Ishikawa (cell line): Measurements from ENCODE around the gene ZNF185.

Source experiments
- CEBPB ChIP-seq: IDR thresholded peaks from 2 replicates; pipeline ENCODE4 v1.6.1; 2012
- CREB1 ChIP-seq: IDR thresholded peaks from 2 replicates; pipeline ENCODE4 v1.6.1; 2012; ENCODE audit warnings: low read depth
- EGR1 ChIP-seq: IDR thresholded peaks from 2 replicates; pipeline ENCODE4 v1.6.1; 2012
- EP300 ChIP-seq: IDR thresholded peaks from 2 replicates; pipeline ENCODE4 v1.6.1; 2012; ENCODE audit warnings: borderline replicate concordance
- FOXM1 ChIP-seq: IDR thresholded peaks from 2 replicates; pipeline ENCODE4 v1.6.1; 2012; ENCODE audit warnings: low read depth, borderline replicate concordance
- NFIC ChIP-seq: IDR thresholded peaks from 2 replicates; pipeline ENCODE4 v1.6.1; 2012
- RAD21 ChIP-seq: IDR thresholded peaks from 2 replicates; pipeline ENCODE4 v1.6.1; 2012; ENCODE audit warnings: low read depth
- REST ChIP-seq: IDR thresholded peaks from 2 replicates; pipeline ENCODE4 v1.6.1; 2012; ENCODE audit warnings: low read depth, mild to moderate bottlenecking
- TAF1 ChIP-seq: IDR thresholded peaks from 2 replicates; pipeline ENCODE4 v1.6.1; 2012; ENCODE audit warnings: low read depth, mild to moderate bottlenecking
- TCF12 ChIP-seq: IDR thresholded peaks from 2 replicates; pipeline ENCODE4 v1.6.1; 2012; ENCODE audit warnings: low read depth
- TEAD4 ChIP-seq: IDR thresholded peaks from 2 replicates; pipeline ENCODE4 v1.6.1; 2012
- USF1 ChIP-seq: IDR thresholded peaks from 2 replicates; pipeline ENCODE4 v1.6.1; 2012
- YY1 ChIP-seq: IDR thresholded peaks from 2 replicates; pipeline ENCODE4 v1.6.1; 2012; ENCODE audit warnings: low read depth
- ZBTB7A ChIP-seq: IDR thresholded peaks from 2 replicates; pipeline ENCODE4 v1.6.1; 2012; ENCODE audit warnings: low read depth
- TF ChIP-seq, protein P1 (sequence below): IDR thresholded peaks from 2 replicates; pipeline ENCODE4 v1.6.1; 2012

Gene ZNF185

GRCh38 chrX:152913910-152914309 is 16.0 kb downstream of the ZNF185 start:
- no peak for TF ChIP-seq CREB1
- TF ChIP-seq ZBTB7A, result no peak
- no peak for TF ChIP-seq TEAD4
- no peak for TF ChIP-seq REST
- TF ChIP-seq USF1, result no peak
- no peak for TF ChIP-seq YY1
- no peak for TF ChIP-seq CEBPB
- no peak for TF ChIP-seq TAF1
- TF ChIP-seq EGR1, result no peak
- TF ChIP-seq NFIC, result no peak
- TF ChIP-seq EP300, result no peak
- no peak for TF ChIP-seq RAD21

- TF ChIP-seq EGR1 (no peak), RAD21 (peak; percentile 49), TAF1 (no peak), ZBTB7A (no peak), REST (no peak), TEAD4 (no peak), CREB1 (no peak), YY1 (no peak), EP300 (no peak), USF1 (no peak), NFIC (peak; percentile 53), CEBPB (no peak), TCF12 (no peak), FOXM1 (no peak)
- TF ChIP-seq, protein P1, sequence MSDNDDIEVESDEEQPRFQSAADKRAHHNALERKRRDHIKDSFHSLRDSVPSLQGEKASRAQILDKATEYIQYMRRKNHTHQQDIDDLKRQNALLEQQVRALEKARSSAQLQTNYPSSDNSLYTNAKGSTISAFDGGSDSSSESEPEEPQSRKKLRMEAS, result no peak
Observed at GRCh38 chrX:152915541-152916241, 17.8 kb downstream of the ZNF185 start.

DNA sequence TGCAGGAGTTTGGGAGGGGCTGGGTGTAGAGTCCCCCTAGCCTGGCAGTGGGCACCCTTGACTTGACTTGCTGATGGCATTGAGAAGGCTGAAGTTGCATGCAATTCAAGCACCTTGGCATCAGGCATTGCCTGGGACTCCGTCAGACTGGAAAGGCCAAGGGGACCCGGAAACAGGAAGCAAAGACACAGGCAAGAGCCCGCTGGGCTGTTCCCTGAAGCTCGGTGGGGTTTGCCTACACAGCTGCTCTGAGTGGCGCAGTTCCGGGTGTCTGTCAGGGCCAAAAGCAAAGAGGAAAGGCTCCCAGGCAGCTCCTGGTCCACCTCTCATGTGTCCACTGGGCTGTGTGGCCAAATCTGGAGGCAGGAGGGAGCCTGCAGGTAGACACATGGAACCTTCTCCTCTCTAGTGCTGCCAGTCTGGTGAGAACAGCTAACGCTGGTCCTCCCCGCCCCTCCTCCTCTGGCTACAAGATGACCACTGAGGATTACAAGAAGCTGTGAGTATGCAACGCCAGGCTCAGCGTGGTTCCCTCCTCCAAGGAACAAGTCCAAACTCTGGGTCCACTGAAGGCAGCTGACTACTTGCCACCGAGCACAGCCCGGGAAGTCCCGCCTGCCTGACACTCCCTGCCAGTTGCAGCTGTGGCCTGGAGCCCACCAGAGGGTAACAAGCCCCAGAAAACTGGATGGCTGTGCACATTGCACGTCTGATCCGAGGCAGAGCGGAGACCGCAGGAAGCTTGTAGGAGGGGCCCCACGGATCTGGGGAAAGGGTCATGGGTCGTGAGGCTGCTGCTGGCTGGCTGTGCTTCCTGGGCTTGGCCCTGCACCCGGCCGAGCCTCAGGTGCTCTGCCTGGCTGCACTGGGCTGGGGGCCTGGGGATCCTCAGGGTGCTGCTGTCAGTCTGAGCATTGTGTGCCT is 20.1 kb downstream of the ZNF185 start:
- no peak for TF ChIP-seq CEBPB
- TF ChIP-seq ZBTB7A, result no peak
- TF ChIP-seq, protein P1, result no peak
- TF ChIP-seq YY1, result no peak
- no peak for TF ChIP-seq RAD21
- no peak for TF ChIP-seq USF1
- TF ChIP-seq TAF1, result no peak
- no peak for TF ChIP-seq CREB1
- no peak for TF ChIP-seq TEAD4
- no peak for TF ChIP-seq NFIC
- TF ChIP-seq FOXM1, result no peak
- no peak for TF ChIP-seq REST
- no peak for TF ChIP-seq EP300
- TF ChIP-seq EGR1, result no peak
- TF ChIP-seq TCF12, result no peak
